ENCODE results near the gene TPSD1.

DNA sequence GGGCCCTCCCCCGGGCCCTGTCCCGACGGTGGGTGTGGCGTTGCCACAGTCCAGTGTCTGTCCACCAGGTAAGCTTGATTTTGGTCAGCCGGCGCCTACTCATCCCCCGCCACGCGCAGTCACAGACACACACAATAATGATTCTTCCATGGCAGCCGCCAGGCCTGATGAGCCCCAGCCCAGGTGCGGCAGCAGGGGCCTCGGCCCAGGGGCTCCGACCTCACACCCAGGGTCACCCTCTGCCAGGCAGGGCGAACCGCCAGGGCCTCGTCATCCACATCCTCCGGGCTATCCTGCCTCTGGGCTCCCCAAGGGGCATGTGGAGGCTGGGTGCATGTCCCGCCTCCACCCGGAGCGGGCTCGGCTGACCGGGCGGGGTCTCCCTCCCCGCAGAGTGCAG is 38.3 kb upstream of the TPSD1 start:
- no peak for TF ChIP-seq NCOA2 (IDR thresholded peaks at IDR 0.05; ENCODE audit: partially characterized antibody in 2 of 2)
- TF ChIP-seq ZNF24 (IDR thresholded peaks at IDR 0.05): no peak
- TF ChIP-seq RNF2 (IDR thresholded peaks at IDR 0.05): no peak
- TF ChIP-seq HMG20A (CRISPR knock-in tag; conservative IDR thresholded peaks at IDR 0.05): no peak
- TF ChIP-seq CHD2 (IDR thresholded peaks at IDR 0.05; ENCODE audit: low read depth, low read length): no peak
- TF ChIP-seq, protein P1, sequence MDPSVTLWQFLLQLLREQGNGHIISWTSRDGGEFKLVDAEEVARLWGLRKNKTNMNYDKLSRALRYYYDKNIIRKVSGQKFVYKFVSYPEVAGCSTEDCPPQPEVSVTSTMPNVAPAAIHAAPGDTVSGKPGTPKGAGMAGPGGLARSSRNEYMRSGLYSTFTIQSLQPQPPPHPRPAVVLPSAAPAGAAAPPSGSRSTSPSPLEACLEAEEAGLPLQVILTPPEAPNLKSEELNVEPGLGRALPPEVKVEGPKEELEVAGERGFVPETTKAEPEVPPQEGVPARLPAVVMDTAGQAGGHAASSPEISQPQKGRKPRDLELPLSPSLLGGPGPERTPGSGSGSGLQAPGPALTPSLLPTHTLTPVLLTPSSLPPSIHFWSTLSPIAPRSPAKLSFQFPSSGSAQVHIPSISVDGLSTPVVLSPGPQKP (CRISPR knock-in tag; IDR thresholded peaks at IDR 0.05): no peak
- no peak for TF ChIP-seq MYC (IDR thresholded peaks at IDR 0.05; ENCODE audit: low read depth, low read length)
- no peak for TF ChIP-seq MYC (CRISPR knock-in tag; IDR thresholded peaks at IDR 0.05; ENCODE audit: borderline replicate concordance, low read depth)
- TF ChIP-seq MXI1 (IDR thresholded peaks at IDR 0.05; ENCODE audit: low read depth, low read length): no peak
- TF ChIP-seq SMARCC2 (IDR thresholded peaks at IDR 0.05; ENCODE audit: low read depth): no peak
- TF ChIP-seq, protein P2, sequence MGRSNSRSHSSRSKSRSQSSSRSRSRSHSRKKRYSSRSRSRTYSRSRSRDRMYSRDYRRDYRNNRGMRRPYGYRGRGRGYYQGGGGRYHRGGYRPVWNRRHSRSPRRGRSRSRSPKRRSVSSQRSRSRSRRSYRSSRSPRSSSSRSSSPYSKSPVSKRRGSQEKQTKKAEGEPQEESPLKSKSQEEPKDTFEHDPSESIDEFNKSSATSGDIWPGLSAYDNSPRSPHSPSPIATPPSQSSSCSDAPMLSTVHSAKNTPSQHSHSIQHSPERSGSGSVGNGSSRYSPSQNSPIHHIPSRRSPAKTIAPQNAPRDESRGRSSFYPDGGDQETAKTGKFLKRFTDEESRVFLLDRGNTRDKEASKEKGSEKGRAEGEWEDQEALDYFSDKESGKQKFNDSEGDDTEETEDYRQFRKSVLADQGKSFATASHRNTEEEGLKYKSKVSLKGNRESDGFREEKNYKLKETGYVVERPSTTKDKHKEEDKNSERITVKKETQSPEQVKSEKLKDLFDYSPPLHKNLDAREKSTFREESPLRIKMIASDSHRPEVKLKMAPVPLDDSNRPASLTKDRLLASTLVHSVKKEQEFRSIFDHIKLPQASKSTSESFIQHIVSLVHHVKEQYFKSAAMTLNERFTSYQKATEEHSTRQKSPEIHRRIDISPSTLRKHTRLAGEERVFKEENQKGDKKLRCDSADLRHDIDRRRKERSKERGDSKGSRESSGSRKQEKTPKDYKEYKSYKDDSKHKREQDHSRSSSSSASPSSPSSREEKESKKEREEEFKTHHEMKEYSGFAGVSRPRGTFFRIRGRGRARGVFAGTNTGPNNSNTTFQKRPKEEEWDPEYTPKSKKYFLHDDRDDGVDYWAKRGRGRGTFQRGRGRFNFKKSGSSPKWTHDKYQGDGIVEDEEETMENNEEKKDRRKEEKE (IDR thresholded peaks at IDR 0.05; ENCODE audit: borderline replicate concordance in 1 of 2, control insufficient read depth in 1 of 2, low read depth in 2 of 2, low read length in 1 of 2): no peak
